IMR-90 (cell line): ENCODE results near the gene PGAP1. TPM values are rescaled to one million over a fixed set of nuclear protein-coding genes. Genes with fewer than 3 reads are reported as not detected.

ENCODE experiments used
- ATAC-seq: fragments of 200-7000 bp; cut with Tn5 transposase; 2 replicates; pipeline ENCODE4 v1.9.1; 2020; ENCODE audit warnings: low read depth, mild to moderate bottlenecking, moderate library complexity
- BruUV-seq: library from RNA; stranded (reverse); fragments of 400-500 nt; replicated peaks from 2 replicates; lab custom pipeline; 2021; lab: Mats Ljungman, UMichigan
- CTCF ChIA-PET: fragments of 300-600 bp; formaldehyde crosslinking; extraction: SDS; loops from one replicate; lab custom pipeline; 2021; ENCODE audit warnings: antibody characterized with exemption; lab: Yijun Ruan, JAX
- POLR2A ChIA-PET: fragments of 300-600 bp; sonication (Branson Sonifier 250); formaldehyde crosslinking; loops from one replicate; lab custom pipeline; 2022; ENCODE audit warnings: antibody characterized with exemption; ENCODE audit not compliant: unreplicated experiment; lab: Charles Lee
- DNase-seq: peaks from one replicate; pipeline ENCODE4 v3.0.0; 2013
- H2AFZ ChIP-seq: replicated peaks from 2 replicates; pipeline ENCODE3; 2013; ENCODE audit warnings: low read length, mild to moderate bottlenecking; ENCODE audit not compliant: poor library complexity
- H2AK5ac ChIP-seq: 2 replicates; pipeline ENCODE4 v1.6.1; 2013; ENCODE audit warnings: low read depth, low read length, inconsistent platforms
- H2AK9ac ChIP-seq: replicated peaks from 2 replicates; pipeline ENCODE3; 2013; ENCODE audit warnings: mild to moderate bottlenecking, low read depth, low read length, moderate library complexity; ENCODE audit not compliant: poor library complexity
- H2BK120ac ChIP-seq: 2 replicates; pipeline ENCODE4 v1.6.1; 2013; ENCODE audit warnings: low read depth, low read length, inconsistent platforms
- H2BK15ac ChIP-seq: 3 replicates; pipeline ENCODE4 v1.6.1; 2013; ENCODE audit warnings: low read depth, low read length, inconsistent platforms
- H2BK20ac ChIP-seq: 2 replicates; pipeline ENCODE4 v1.6.1; 2013; ENCODE audit warnings: low read depth, mild to moderate bottlenecking, inconsistent platforms, low read length, moderate library complexity
- H2BK5ac ChIP-seq: 2 replicates; pipeline ENCODE4 v1.6.1; 2013; ENCODE audit warnings: mild to moderate bottlenecking, low read depth, low read length, inconsistent platforms; ENCODE audit not compliant: poor library complexity, severe bottlenecking
- H3K14ac ChIP-seq: replicated peaks from 2 replicates; pipeline ENCODE4 v1.6.1; 2013; ENCODE audit warnings: low read depth, low read length, inconsistent platforms
- H3K18ac ChIP-seq: 2 replicates; pipeline ENCODE4 v1.6.1; 2013; ENCODE audit warnings: low read depth, low read length, control low read depth
- H3K23ac ChIP-seq: 2 replicates; pipeline ENCODE4 v1.6.1; 2013; ENCODE audit warnings: low read depth, low read length, inconsistent platforms
- H3K27ac ChIP-seq: 2 replicates; pipeline ENCODE4 v1.5.1; 2013; ENCODE audit warnings: mild to moderate bottlenecking, control low read depth, low read length; ENCODE audit not compliant: insufficient read depth
- H3K27me3 ChIP-seq: 2 replicates; pipeline ENCODE4 v1.6.1; 2013; ENCODE audit warnings: low read length; ENCODE audit not compliant: control insufficient read depth, insufficient read depth
- H3K36me3 ChIP-seq: 2 replicates; pipeline ENCODE4 v1.6.1; 2013; ENCODE audit warnings: low read length, mixed read lengths; ENCODE audit not compliant: control insufficient read depth, insufficient read depth
- H3K4ac ChIP-seq: 2 replicates; pipeline ENCODE4 v1.6.1; 2013; ENCODE audit warnings: low read depth, low read length, inconsistent platforms
- H3K4me1 ChIP-seq: 2 replicates; pipeline ENCODE4 v1.6.1; 2013; ENCODE audit warnings: low read length, mixed read lengths; ENCODE audit not compliant: control insufficient read depth, insufficient read depth
- H3K4me2 ChIP-seq: 2 replicates; pipeline ENCODE4 v1.6.1; 2013; ENCODE audit warnings: low read depth, mild to moderate bottlenecking, control low read depth, low read length, moderate library complexity
- H3K4me3 ChIP-seq: 2 replicates; pipeline ENCODE4 v1.5.1; 2013; ENCODE audit warnings: low read depth, mild to moderate bottlenecking, control low read depth, low read length, moderate library complexity; ENCODE audit not compliant: insufficient read depth
- H3K56ac ChIP-seq: 2 replicates; pipeline ENCODE4 v1.6.1; 2013; ENCODE audit warnings: low read length, inconsistent platforms; ENCODE audit not compliant: insufficient read depth; ENCODE audit errors: extremely low read depth
- H3K79me1 ChIP-seq, 2 experiments: 2 replicates each; pipeline ENCODE4 v1.6.1; 2013; ENCODE audit warnings: low read length in 2 of 2, inconsistent platforms in 1 of 2, low read depth in 1 of 2
- H3K9ac ChIP-seq: 2 replicates; pipeline ENCODE4 v1.6.1; 2013; ENCODE audit warnings: low read depth, low read length, control low read depth
- H3K9me1 ChIP-seq: 2 replicates; pipeline ENCODE4 v1.6.1; 2013; ENCODE audit warnings: low read length, inconsistent platforms; ENCODE audit not compliant: insufficient read depth
- H3K9me3 ChIP-seq: 2 replicates; pipeline ENCODE4 v1.6.1; 2013; ENCODE audit warnings: low read length; ENCODE audit not compliant: control insufficient read depth, insufficient read depth
- H4K20me1 ChIP-seq: 2 replicates; pipeline ENCODE4 v1.6.1; 2013; ENCODE audit warnings: low read length, inconsistent platforms; ENCODE audit not compliant: insufficient read depth
- H4K5ac ChIP-seq: 2 replicates; pipeline ENCODE4 v1.6.1; 2013; ENCODE audit warnings: mild to moderate bottlenecking, low read depth, low read length, control low read depth
- H4K8ac ChIP-seq, 2 experiments: 2 replicates each; pipeline ENCODE4 v1.6.1; 2013; ENCODE audit warnings: low read depth in 2 of 2, low read length in 2 of 2, control low read depth in 1 of 2, inconsistent platforms in 1 of 2
- H4K91ac ChIP-seq: 2 replicates; pipeline ENCODE4 v1.6.1; 2013; ENCODE audit warnings: low read depth, low read length, inconsistent platforms; ENCODE audit not compliant: insufficient read depth
- BHLHE40 ChIP-seq: fragments of 150-350 bp; IDR thresholded peaks from 2 replicates; pipeline ENCODE4 v1.6.1; 2016; ENCODE audit warnings: mild to moderate bottlenecking, low read depth, low read length
- CEBPB ChIP-seq: IDR thresholded peaks from 2 replicates; pipeline ENCODE4 v1.6.1; 2012; ENCODE audit warnings: low read depth, low read length, improper control_type of control experiment
- CHD1 ChIP-seq: IDR thresholded peaks from 2 replicates; pipeline ENCODE4 v1.6.1; 2012; ENCODE audit warnings: low read depth, low read length, improper control_type of control experiment
- FOS ChIP-seq: fragments of 150-350 bp; IDR thresholded peaks from 2 replicates; pipeline ENCODE4 v1.6.1; 2016; ENCODE audit warnings: low read depth, low read length
- MXI1 ChIP-seq: IDR thresholded peaks from 2 replicates; pipeline ENCODE4 v1.6.1; 2012; ENCODE audit warnings: low read depth, mild to moderate bottlenecking, low read length, moderate library complexity, borderline replicate concordance
- NFE2L2 ChIP-seq: fragments of 150-350 bp; IDR thresholded peaks from 2 replicates; pipeline ENCODE4 v1.6.1; 2016; ENCODE audit warnings: low read depth, mild to moderate bottlenecking, low read length
- RAD21 ChIP-seq: IDR thresholded peaks from 2 replicates; pipeline ENCODE4 v1.6.1; 2012; ENCODE audit warnings: low read length, improper control_type of control experiment
- RCOR1 ChIP-seq: IDR thresholded peaks from 2 replicates; pipeline ENCODE4 v1.6.1; 2012; ENCODE audit warnings: mild to moderate bottlenecking, low read length, improper control_type of control experiment; ENCODE audit not compliant: insufficient replicate concordance
- RFX5 ChIP-seq: IDR thresholded peaks from 2 replicates; pipeline ENCODE4 v1.8.0; 2012; ENCODE audit warnings: low read depth, mild to moderate bottlenecking, low read length, moderate library complexity
- SMC3 ChIP-seq: fragments of 150-350 bp; IDR thresholded peaks from 2 replicates; pipeline ENCODE4 v1.6.1; 2016; ENCODE audit warnings: low read depth, mild to moderate bottlenecking, antibody characterized with exemption, low read length, moderate library complexity
- USF2 ChIP-seq: fragments of 150-350 bp; IDR thresholded peaks from 2 replicates; pipeline ENCODE4 v1.6.1; 2017; ENCODE audit warnings: mild to moderate bottlenecking, antibody characterized with exemption, low read length, low read depth
- WGBS, 2 experiments: methylation state at CpG; one replicate each; pipeline versions ENCODE4 v1.1.5 to v1.1.7; 2013; ENCODE audit warnings: missing lambda C conversion rate in 2 of 2; ENCODE audit not compliant: insufficient read length in 1 of 2; ENCODE audit errors: extremely low coverage in 2 of 2; 5-methylcytosine and 5-hydroxymethylcytosine counted together
- dilution Hi-C: fragments of 300-500 bp; cut with HindIII; formaldehyde crosslinking; loops from one replicate; pipeline ENCODE4 v1.14.3; 2018; ENCODE audit warnings: low sequenced_read_pairs; ENCODE audit not compliant: unreplicated experiment
- in situ Hi-C: fragments of 300-500 bp; cut with MboI; formaldehyde crosslinking; loops from 3 replicates; pipeline ENCODE4 v1.14.3; 2019; ENCODE audit warnings: low sequenced_read_pairs, inconsistent platforms, mixed read lengths
- intact Hi-C: fragments of 100-400 bp; cut with micrococcal nuclease; formaldehyde crosslinking; loops from 2 replicates; pipeline ENCODE4 v1.10.0; 2022
- polyA plus RNA-seq, 3 experiments: library from polyadenylated mRNA; depleted of rRNA; stranded (reverse); fragments of >200 nt; gene quantifications; 2 replicates each; pipeline ENCODE4 v1.2.3, GENCODE V29; 2012; ENCODE audit warnings: low replicate concordance in 1 of 3
- total RNA-seq: library from RNA; depleted of rRNA; stranded (reverse); fragments of >200 nt; gene quantifications from 2 replicates; pipeline ENCODE4 v1.2.3, GENCODE V29; 2012

PGAP1 gene
- total and polyA plus RNA-seq, 2 of the 4 experiments (the other 2 are of a cell fraction) = 1.9 to 5.7 TPM

GRCh38 chr2:196970099-196970498 lies 43.6 kb upstream of the PGAP1 start:
- ChIA-PET POLR2A (no interaction called here), CTCF (no interaction called here)
- dilution Hi-C loops = no loop called here
- ATAC-seq (no peak), DNase-seq (peak; percentile 25)
- H3K9me1 ChIP-seq = peaks cover 2% of the 10 kb centered on the region; the same call in 1 of the 2 replicates
- H3K23ac ChIP-seq = no peak overlapping the region
- no peak overlapping the region for H3K14ac ChIP-seq
- no peak overlapping the region for H3K9ac ChIP-seq
- no peak overlapping the region for H4K5ac ChIP-seq
- H3K4me2 ChIP-seq = no peak overlapping the region
- no peak overlapping the region for H4K91ac ChIP-seq
- no peak overlapping the region for H2AK9ac ChIP-seq
- no peak overlapping the region for H2BK20ac ChIP-seq
- no peak overlapping the region for H2BK15ac ChIP-seq
- intact Hi-C loops = no loop called here
- BruUV-seq = no TSS peak
- H3K9me3 ChIP-seq = no peaks in the 10 kb centered on the region
- H2BK120ac ChIP-seq = no peak overlapping the region
- no peaks in the 10 kb centered on the region for H3K36me3 ChIP-seq
- no peaks in the 10 kb centered on the region for H3K79me1 ChIP-seq
- no peak overlapping the region for H3K27ac ChIP-seq
- H2BK5ac ChIP-seq = no peak overlapping the region
- H3K4me1 ChIP-seq = no peaks in the 10 kb centered on the region
- H3K4me3 ChIP-seq = no peak overlapping the region
- no peaks in the 10 kb centered on the region for H4K20me1 ChIP-seq
- TF ChIP-seq RAD21 = no peak
- no peak for TF ChIP-seq RCOR1
- no peak for TF ChIP-seq SMC3
- no peak for TF ChIP-seq MXI1
- no peak for TF ChIP-seq USF2
- no peak for TF ChIP-seq BHLHE40
- TF ChIP-seq CEBPB = no peak
- no peak for TF ChIP-seq NFE2L2
- TF ChIP-seq RFX5 = no peak
- TF ChIP-seq CHD1 = no peak
- no peak for TF ChIP-seq FOS
- in situ Hi-C loops = no loop called here
- H3K18ac ChIP-seq = no peak overlapping the region
- H2AK5ac ChIP-seq = no peak overlapping the region
- H3K4ac ChIP-seq = no peak overlapping the region
- H2AFZ ChIP-seq = no peak overlapping the region
- no peak overlapping the region for H3K56ac ChIP-seq
- H4K8ac ChIP-seq = no peak overlapping the region
- no CpG with 5 or more reads among the region's 4 CpGs for WGBS, 2 experiments
- no peaks in the 10 kb centered on the region for H3K27me3 ChIP-seq
